HG03558 (cell line): ENCODE results near the gene RGS19.

Experiments used
- ATAC-seq: cut with Tn5 transposase; IDR thresholded peaks from one replicate; pipeline ENCODE4 v1.9.1; 2021; ENCODE audit warnings: moderate number of reproducible peaks; ENCODE audit not compliant: unreplicated experiment; ENCODE audit errors: extremely low read depth

The RGS19 gene

GRCh38 chr20:64065062-64065973 lies 14.0 kb downstream of the RGS19 start:
- ATAC-seq, result no peak

DNA sequence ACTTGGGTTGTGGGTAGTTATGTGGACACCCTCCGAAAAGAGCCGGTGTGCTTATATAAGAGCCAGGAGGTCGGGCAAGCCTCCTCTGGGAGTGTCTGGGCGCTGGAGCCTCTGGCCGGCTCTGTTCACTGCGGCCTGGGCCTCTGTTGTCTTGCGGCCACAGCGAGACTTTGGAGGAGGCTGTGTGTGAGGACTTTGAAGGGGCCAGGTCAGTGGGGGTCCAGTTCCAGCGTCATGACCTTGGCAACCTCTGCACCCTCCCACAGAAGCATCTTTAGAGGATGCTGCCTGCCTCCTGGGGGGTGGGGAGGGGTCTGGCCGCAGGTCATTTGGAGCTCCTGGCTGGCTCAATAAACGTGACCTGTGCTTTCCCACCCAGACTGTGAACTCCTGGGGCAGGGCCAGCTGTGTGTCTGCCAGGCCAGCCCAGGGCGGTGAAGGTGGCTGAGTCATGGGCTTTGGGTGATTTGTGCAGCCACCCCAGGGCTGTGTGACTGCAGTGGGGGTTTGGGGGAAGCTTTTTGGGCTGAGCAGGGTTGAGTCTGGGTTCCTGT lies 15.1 kb downstream of the RGS19 start:
- no peak for ATAC-seq

DNA sequence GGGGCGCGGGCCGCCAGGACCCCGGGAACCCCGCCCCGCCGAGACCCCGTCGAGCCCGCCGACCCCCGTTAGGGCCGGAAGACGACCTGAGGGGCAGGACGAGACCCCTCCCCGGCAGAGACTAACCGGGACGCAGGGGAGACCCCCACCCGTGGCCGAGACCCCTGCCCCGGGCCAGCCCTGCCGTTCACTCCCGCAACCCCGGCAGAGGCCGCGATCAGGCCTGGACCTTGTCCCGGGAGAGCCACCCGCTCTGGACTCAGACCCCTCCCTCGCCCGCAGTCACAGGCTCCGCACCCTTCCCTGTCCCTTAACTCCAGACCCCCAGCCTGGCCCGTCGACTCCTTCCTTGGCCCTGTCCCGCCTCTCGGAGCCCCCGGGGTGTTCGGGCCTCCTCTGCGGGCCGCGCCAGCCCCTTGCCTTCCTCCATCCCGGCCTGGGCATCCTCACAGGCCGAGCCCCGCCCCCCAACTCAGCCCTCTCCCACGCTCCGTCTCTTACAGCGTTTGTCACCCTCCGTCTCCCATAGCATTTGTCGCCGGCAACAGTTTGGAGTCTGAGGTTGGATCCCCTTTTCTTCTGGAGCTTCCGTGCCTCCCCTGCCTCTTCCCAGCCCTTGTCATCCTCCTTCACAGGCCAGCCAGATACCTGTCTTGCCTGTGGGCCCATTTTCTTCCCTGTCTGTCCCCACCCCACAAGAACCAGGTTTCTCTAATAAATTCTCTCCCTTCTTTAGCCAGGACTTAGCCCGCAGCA lies 15.8 kb downstream of the RGS19 start:
- ATAC-seq, result no peak

DNA sequence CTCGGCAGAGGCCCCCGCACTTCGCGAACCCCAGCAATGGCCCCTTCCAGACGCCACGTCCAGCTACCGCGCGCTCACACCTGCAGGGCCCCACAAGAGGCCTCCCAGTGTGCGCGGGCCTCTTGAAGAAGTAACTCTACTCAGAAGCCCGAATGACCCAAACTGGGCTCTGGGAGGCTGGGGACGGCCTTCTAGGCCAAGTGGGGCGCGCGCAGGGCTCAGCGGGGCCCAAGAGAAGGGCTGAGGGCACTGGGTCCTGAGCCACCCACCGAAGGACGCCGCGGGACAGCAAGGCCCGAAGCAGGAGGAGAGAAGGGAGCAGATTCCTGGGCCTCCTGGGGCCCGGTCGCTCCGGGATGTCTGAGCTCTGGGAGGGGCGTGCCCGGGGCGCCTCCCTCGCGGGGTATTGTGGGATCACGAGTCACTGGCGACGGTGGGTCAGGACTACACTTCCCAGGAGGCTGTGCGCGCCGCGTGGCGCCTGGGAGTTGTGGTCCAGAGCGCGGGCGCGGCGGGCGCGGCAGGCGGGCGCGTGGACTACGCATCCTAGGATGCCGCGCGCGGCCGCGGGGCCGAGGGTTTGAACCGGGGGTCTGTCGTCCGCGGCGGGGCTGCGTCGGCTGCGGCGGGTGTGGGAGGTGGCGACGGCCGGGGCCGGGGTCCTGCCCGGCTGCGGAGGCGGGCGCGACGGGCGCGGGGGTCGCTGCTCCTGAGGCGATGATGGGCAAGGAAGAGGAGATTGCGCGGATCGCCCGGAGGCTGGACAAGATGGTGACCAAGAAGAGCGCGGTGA lies 16.5 kb downstream of the RGS19 start, which contains the start of gene TCEA2:
TCEA2 (plus strand) TSS at position 603 of the 793 bp plus-strand sequence; CDS start at position 718, 115 bp downstream.
- ATAC-seq, result peak; percentile 67

DNA sequence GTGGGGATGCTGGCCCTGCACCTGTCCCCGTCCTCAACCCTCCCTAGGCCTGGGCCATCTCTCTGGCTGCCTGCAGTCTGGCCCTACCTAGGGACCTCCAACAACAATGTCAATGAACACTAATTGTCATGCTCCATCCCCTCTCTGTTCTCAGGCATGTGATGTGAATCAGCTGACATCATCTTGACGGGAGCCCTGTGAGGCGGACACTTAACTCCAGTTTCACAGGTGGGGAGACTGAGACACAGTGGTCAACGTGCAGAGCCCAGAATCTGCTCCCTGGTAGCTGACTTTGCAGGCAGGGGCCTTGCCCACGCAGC lies 17.1 kb downstream of the RGS19 start:
- no peak for ATAC-seq

GRCh38 chr20:64058536-64058935 lies 20.8 kb downstream of the RGS19 start:
- ATAC-seq, result no peak

GRCh38 chr20:64057628-64058498 lies 21.5 kb downstream of the RGS19 start:
- ATAC-seq, result no peak

DNA sequence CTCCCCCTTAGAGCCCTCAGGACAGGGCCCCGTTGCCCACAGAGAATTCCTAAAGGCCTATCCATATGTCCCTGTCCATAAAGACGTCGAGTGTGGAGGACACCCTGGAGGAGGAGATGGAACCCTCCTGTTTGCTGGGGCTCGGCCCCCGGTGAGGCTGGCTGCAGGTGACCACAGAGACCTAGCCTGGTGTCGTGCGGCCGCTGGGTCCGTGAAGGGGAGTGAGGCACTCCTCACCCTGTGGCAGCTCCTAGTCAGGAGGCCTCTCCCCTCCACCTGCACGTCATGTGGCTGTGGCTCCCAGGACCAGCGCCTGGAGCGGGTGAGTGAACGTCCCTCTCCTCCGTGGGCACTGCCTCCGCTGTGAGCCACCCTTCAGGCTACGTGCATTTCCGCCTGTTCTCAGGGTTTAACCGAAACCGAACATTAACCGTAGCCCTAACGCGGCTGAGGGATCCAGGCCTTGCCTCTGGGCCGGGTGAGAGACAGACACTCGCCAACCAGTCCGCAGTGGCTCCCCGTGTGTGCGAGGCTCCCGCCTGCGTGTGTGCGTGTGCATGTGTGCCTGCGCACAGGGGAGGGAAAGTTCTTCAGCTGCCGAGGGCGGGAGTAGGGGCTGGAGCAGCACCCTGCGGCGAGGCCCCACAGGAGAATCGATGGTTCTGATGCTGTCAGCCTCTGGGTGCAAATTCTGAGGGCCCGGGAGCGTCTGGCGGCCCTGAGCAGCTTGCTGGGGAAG lies 22.3 kb downstream of the RGS19 start:
- no peak for ATAC-seq

GRCh38 chr20:64056639-64056888 lies 22.8 kb downstream of the RGS19 start:
- no peak for ATAC-seq

- no peak for ATAC-seq
Observed at GRCh38 chr20:64055893-64056638, 23.3 kb downstream of the RGS19 start.

GRCh38 chr20:64055396-64055892 lies 23.9 kb downstream of the RGS19 start:
- no peak for ATAC-seq

DNA sequence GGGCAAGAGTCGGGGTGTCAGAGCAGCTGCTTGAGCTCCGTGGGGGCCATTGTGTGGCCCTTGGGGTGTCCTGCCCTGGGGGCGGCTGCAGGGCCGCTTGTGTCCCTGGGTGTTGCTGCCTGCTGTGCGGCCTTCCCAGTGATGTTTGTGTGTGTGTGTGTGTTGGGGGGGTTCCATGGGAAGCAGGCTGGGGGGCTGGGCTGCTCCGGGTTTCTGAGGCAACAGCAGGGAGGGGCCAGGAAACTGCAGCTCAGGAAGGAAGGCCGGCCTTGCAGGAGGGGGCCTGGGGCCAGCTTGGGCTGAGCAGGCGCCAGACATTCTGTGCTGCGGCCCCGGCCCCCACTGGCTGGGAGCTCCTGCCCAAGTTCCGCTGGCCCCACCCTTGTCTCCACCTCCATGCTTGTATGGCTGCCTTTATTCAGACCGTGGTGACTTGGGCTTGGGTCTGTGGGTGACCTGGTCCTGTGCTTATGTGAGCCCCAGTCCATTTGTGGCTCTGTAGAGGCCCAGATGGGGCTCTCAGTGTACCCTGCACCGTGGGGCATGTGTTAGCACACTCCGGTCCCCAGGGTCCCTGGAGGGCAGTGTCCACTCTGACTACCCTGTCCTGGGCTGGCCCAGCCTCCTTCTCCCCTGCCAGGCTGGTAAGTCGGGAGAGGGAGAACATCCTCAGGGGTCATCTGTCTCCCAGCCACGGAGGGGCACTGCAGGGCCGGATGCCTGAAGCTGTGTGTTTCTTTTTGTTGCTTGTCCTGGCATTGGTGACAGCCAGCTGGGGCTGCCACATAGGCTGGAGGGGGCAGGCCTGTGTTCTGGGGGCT lies 25.3 kb downstream of the RGS19 start:
- no peak for ATAC-seq

GRCh38 chr20:64052987-64053840 lies 26.1 kb downstream of the RGS19 start:
- no peak for ATAC-seq

GRCh38 chr20:64052326-64052722 lies 27.0 kb downstream of the RGS19 start:
- no peak for ATAC-seq

- ATAC-seq, result no peak
Observed at GRCh38 chr20:64051561-64052325, 27.6 kb downstream of the RGS19 start.

DNA sequence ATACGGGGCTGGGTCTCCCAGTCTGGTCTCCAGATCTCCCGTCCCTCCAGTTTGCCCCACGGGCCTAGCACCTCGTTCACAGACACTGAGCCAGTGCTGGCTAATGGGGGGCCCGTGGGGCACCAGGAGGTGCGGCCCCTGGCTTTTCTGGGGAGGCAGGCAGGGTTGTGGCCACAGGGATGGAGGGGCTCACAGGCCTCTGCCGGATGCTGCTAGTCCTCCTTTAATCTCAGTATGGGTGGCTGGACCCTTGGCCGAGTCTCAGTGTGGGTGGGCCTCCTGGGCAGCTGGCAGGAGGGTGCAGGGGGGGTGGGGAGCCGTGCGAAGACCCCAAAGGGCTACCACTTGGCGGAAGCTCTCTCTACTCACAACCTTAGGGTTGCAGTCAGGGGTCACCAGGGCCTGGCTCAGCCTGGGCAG lies 28.3 kb downstream of the RGS19 start:
- no peak for ATAC-seq
